ENCODE measurements around the gene CACHD1.

DNA sequence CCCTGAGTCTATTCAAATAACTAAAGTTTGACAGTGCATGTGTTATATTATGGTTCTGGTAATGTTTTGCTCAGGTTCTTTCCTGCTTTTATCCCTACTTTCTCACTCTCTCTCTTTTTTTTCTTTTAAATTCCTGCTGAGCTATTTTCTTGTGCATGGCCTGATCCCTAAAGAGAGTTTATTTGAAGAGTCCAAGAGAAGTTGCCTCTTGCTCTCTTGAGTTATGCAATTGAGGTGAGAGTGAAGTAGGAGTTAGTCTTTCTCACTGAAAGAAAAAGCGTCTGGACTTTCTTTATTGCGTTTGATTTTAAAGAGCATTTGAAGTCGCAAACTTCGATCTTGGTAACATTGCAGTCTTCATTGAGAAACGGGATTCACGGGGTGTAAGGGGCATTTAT lies 138.7 kb downstream of the CACHD1 start:
- TF ChIP-seq CTCF (IDR thresholded peaks at IDR 0.05) (no peak), POLR2AphosphoS5 (IDR thresholded peaks at IDR 0.05) (no peak)

All from gastroesophageal sphincter (tissue), 3 donors.